ENCODE data around the gene ARRB1.
A peak's percentile ranks its signal among the peaks of the same experiment; 100 is the strongest.
"Not testable (repeated sequence)": the region's sequence is repeated elsewhere in the genome, so short reads cannot be mapped to it uniquely, and the experiment has no call there.

ARRB1 gene

GRCh38 chr11:75371949-75372876 lies 20.8 kb upstream of the ARRB1 start:
- DNase-seq (ENCODE audit: low read depth) = peak; percentile 17

GRCh38 chr11:75369560-75370255 lies 18.2 kb upstream of the ARRB1 start:
- DNase-seq (ENCODE audit: low read depth) = no peak

DNA sequence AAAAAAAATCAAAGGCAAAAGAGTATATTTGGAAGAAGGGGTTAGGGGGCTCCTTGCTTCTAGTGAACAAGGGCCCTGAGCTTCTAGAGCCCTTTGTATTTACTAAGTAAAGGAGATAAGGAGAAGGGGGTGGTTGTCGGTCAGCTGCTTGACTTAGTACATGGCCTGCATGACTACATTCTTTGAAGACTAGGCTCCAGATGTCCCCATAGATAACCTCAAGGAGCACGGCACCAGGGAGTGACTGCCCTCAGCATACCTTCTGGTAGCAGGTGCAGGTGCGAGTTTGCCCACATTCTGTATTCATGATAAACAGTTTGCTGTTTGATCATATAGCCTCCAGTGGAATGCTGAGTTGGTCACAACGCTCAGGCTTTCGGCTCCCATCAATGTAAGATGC lies 15.4 kb upstream of the ARRB1 start:
- not testable (repeated sequence) for DNase-seq (ENCODE audit: low read depth)

- peak; percentile 42 for DNase-seq (ENCODE audit: low read depth)
Measured at GRCh38 chr11:75365711-75366181, 14.3 kb upstream of the ARRB1 start.

DNA sequence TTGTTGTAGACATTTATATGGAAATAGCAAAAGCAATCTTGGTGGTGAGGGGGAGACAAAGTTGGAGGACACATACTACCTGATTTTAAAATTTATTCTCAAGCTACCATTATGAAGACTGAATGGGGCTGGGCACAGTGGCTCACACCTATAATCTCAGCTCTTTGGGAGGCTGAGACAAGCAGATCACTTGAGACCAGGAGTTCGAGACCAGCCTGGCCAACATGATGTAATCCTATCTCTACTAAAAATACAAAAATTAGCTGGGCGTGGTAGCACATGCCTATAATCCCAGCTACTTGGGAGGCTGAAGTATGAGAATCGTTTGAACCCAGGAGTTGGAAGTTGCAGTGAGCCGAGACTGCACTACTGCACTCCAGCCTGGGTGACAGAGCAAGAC lies 10.8 kb upstream of the ARRB1 start:
- not testable (repeated sequence) for DNase-seq (ENCODE audit: low read depth)

- DNase-seq (ENCODE audit: low read depth) = peak; percentile 62
Measured at GRCh38 chr11:75356613-75357012, 5.2 kb upstream of the ARRB1 start.

GRCh38 chr11:75355051-75355450 lies 3.6 kb upstream of the ARRB1 start:
- no peak for DNase-seq (ENCODE audit: low read depth)

DNA sequence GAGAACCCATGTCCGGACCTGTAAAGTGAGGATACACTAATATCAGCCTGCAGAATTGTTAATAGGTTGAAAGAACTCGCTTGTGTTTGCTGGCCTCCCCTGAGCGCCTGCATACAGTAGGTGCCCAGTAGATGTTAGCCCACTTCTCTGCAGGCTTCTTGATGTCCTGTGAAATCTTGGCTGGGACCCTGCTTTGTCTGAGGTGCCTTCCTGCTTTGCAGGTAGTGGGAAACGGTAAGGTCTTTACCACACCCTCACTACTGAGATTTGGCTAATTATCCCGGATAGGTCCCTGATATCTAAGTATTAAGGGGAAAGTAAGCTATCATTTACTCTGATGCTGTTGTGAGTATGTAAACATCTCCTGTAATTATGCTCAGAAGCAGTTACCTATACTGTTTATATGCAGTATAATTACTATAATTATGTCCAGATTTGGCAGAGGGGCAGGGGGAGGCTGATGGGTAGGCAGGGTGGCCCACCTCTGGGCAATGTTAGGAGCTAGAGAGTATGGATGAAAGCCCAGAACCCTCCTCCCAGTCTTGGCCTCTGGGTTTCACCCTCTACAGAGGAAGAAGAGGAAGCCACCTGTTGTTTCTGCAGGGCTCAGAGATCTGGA lies 1.2 kb upstream of the ARRB1 start:
- DNase-seq (ENCODE audit: low read depth) = no peak

DNA sequence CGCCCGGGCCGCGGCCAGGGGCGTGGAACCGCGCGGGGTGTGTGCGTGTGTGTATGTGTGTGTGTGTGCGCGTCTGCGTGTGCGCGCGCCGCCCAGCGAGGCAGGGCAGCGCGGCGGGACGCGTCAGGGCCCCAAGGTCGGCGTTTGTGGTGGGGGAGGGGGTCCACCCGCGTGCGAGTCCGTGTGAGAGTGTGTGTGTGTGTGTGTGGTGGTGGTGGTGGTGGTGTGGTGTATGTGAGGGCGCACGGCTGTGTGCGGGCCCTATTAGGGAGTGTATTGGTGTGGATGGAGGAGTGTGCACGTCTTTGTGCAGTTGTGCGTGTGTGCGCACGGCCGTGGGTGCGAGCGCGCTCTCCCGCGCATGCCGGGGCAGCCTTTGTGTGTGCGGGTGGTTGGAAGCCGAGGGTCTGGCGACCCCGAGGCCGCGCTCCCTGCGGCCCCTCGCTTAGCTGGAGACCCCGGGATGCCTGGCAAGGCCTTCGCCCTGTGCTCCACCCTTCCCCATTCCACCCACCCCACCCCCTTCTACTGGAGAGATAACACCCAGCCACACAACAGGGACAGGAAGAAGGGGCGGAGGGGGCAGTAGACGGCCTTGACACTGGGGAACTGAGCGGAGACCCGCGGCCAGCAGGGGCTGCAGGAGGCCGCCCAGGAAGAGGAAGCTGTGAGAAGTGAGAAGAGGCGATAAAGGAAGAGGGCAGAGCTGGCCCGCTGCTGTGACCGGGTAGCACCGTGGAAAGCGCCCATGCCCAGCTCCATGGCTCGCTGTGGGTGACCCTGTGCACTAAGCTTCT lies 528 bp upstream of the ARRB1 start:
- peak; percentile 53 for DNase-seq (ENCODE audit: low read depth)

DNA sequence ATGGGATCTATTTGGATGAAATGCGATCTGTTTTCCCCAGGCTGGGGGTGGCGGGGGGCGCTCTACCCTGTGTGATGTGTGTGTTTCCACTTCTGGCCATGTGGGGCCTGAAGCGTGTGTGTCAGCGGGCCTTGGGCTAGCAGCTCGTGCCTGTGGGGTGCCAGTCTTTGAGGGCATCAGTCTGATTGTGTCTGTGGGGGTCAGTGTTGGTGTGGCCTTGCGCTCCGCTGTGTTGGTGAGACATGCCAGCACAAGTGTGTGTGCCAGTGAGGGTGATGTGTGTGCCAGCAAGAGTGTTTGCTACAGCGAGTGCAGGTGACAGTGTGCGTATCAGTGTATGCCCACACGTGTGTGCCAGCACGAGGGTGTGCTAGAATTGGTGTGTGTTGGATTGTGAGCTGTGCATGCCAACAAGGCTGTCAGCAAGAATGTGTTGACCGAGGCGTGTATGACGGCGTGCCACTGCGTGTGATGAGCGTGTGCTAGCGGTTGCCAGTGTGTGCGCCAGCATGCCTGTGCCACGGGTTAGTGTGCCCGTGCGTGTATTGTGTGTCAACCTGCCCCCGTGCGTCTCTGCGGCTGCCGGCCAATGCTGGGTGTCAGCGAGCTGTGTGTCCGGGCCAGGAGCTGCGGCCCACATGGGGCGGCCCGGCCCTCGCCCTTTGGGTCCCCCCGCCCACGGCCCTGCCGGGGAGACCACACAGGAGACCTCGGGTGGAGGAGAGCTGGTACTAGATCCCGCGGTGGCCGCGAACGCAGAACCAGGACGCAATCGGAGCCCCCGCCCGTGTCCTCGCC lies 519 bp downstream of the ARRB1 start:
- peak; percentile 41 for DNase-seq (ENCODE audit: low read depth)

- no peak for DNase-seq (ENCODE audit: low read depth)
Measured at GRCh38 chr11:75350122-75350742, 1.2 kb downstream of the ARRB1 start.

GRCh38 chr11:75349521-75350116 lies 1.8 kb downstream of the ARRB1 start:
- DNase-seq (ENCODE audit: low read depth) = no peak

DNA sequence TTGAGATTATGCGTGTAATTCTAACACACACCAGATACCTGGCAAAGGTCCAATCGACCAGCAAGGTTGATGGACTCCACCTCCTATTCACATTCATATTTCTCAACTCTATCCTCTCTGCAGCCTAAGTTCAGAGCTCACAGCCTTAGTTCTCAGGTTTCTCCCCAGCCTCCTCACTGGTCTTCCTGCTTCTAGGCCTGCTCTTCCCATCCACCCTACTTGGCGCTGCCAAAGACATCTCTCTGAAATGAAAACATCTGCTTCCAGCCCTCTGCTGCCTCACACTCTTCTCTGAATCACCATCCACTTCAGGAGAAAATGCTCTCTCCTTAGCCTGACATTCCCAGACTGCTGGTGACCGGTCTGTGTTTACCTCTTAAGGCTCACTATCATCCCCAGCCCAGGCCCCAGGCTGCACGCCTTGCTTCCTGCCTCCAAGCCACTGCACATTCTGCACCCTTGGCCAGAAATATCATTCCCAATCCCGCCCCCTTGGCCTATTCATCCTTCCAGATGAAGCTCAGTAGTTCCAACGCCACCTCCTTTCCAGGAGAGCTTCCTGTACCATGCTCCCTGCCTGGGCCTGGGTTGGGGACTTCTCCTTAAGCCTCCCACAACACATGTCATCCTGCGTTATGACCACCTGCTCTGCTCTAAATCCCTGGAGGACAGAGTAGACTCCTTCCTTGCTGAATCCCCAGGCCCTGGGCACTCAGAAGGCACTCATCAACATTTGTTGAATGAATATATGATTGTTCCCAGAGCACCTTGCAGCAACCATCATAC lies 3.5 kb downstream of the ARRB1 start:
- peak; percentile 97 for DNase-seq (ENCODE audit: low read depth)

- peak; percentile 77 for DNase-seq (ENCODE audit: low read depth)
Measured at GRCh38 chr11:75346912-75347647, 4.4 kb downstream of the ARRB1 start.

GRCh38 chr11:75346296-75346695 lies 5.2 kb downstream of the ARRB1 start:
- no peak for DNase-seq (ENCODE audit: low read depth)

DNA sequence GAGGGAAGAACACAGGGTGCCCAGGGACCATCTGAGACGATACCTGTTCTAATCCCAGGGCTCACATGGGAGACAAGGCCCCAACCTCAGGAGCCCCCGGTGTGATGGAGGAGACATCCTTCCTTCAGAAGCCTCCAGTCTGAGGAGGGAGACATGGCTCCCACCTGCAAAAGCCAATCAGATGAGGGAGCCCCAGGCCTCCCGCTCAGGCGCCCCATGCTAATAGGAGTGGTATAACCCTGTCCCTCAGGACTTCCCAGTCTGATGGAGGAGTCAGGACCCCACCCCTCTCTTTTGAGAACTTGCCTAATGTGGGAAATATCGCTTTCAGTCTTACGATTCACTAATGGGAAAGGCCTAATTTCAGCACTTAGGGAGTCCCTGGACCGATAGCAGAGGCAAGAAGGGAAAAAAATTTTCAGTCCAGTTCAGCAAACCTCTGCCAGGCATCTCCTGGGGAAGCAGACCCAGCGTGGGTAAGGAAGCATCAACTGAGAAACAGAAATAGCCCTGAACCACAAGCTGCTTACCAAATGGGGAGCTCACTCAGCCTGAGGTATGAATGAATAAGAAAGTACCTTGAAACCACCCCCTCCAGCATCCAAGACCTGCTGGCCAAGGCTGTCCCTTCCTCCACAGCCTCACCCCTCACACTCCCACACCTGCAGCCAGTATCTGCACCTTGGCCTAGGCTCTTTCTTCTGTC lies 5.9 kb downstream of the ARRB1 start:
- DNase-seq (ENCODE audit: low read depth) = no peak

DNA sequence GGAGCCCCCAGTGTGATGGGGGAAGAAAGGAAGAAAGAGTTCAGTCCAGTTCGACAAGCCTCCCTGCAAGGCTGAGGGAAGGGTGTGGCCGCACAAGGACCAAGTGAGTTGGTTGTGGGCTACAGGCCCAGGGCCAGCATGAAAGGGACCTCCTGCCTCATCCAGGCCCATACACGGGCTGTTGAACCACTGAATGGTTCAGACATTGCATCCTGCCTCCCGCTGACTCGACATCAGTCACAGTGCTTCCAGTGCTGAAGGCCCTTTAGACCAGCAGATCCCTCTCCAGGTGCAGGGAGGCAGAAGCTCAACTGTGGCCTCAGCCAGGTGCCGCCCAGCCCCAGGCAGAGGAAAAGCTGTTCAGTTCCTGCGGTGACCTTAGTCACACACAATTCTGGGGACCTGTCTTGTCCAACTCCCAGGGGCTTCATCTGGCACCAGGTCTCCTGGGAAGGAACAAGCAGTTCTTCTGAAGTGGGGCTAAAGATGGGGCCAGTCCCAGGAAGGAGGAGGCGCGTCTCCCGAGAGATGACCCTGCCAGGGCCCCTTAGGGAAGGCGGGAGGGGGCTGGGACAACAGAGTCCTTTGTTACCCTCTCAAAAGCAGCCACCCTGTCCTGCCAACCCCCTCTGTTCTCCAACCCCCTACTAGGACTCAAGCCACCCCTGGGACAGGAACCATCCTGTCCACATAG lies 6.6 kb downstream of the ARRB1 start:
- peak; percentile 27 for DNase-seq (ENCODE audit: low read depth)
